Ovary (tissue), 9 donors: ENCODE results near the gene GPR68. TPM values are rescaled to one million over a fixed set of nuclear protein-coding genes. Genes with fewer than 3 reads are reported as not detected.

Source experiments
- DNase-seq, 5 donors: peaks; one replicate each; pipeline ENCODE4 v3.0.0-alpha.2; 2019 to 2020
- H3K27ac ChIP-seq, 2 donors: fragments of 200-600 bp; one replicate each; pipeline versions ENCODE4 v1.5.1 to v1.8.0; 2019 to 2022
- H3K27me3 ChIP-seq: fragments of 200-600 bp; one replicate; pipeline ENCODE4 v1.8.0; 2022
- H3K36me3 ChIP-seq: fragments of 200-600 bp; sonication (generic); one replicate; pipeline ENCODE4 v1.5.1; 2019
- H3K4me1 ChIP-seq: one replicate; pipeline ENCODE4 v1.8.1; 2013; ENCODE audit warnings: mild to moderate bottlenecking, moderate library complexity; ENCODE audit not compliant: insufficient read depth
- H3K4me3 ChIP-seq: fragments of 200-600 bp; sonication (generic); one replicate; pipeline ENCODE4 v1.5.1; 2017
- H3K9me3 ChIP-seq, 2 donors: fragments of 200-600 bp in 1 of 2; sonication (generic) in 1 of 2; one replicate each; pipeline versions ENCODE4 v1.5.1 to v1.8.1; 2013 to 2019; ENCODE audit warnings: mild to moderate bottlenecking in 1 of 2, moderate library complexity in 1 of 2
- EP300 ChIP-seq: sonication (generic); formaldehyde crosslinking; IDR thresholded peaks from one replicate; pipeline ENCODE4 v1.6.1; 2017; ENCODE audit warnings: antibody characterized with exemption
- POLR2A ChIP-seq: fragments of 450-650 bp; IDR thresholded peaks from one replicate; pipeline ENCODE4 v1.6.1; 2017; ENCODE audit warnings: antibody characterized with exemption, mild to moderate bottlenecking, moderate library complexity
- WGBS, 3 donors: extraction: QIAGEN DNeasy Blood & Tissue Kit in 1 of 3; methylation state at CpG; one replicate each; pipeline versions ENCODE4 v1.1.5 to v1.1.7; 2013 to 2017; 5-methylcytosine and 5-hydroxymethylcytosine counted together
- intact Hi-C, 4 donors: fragments of 100-400 bp; cut with DNase I; formaldehyde crosslinking; loops; one replicate each; pipeline versions ENCODE4 v1.11.0 to v1.15.1; 2022 to 2023
- polyA plus RNA-seq, 2 donors: library from polyadenylated mRNA; stranded (reverse); fragments of 200-250 nt in 1 of 2; fragments of 350-450 nt in 1 of 2; fragmentation: Illumina TruSeq in 1 of 2; extraction: RNeasy Lipid Tissue Mini Kit (QIAGEN cat#74804) in 1 of 2; gene quantifications; one replicate each; pipeline ENCODE4 v1.2.3, GENCODE V29; 2013 to 2014
- total RNA-seq, 7 donors: library from RNA; depleted of rRNA in 2 of 7; stranded (reverse); fragments of >200 nt in 2 of 7; fragmentation: NEBNext Ultra II Directional in 3 of 7; extraction: Animal tissue kit (Norgen Biotek cat#: 25700) in 3 of 7; gene quantifications; one replicate each; pipeline versions ENCODE4 v1.1.0 to v1.2.4, GENCODE V29; 2016 to 2023
- TF ChIP-seq, protein P1 (sequence below), 3 donors: fragments of 450-650 bp in 2 of 3; fragments of 200-600 bp in 1 of 3; IDR thresholded peaks; one replicate each; pipeline versions ENCODE4 v1.5.1 to v1.8.0; 2016 to 2022; ENCODE audit warnings: antibody characterized with exemption in 3 of 3, mild to moderate bottlenecking in 1 of 3
- donor health status: DM: no; HTN: no; CAD: no; lungs with moderate emphysema.
- donor health status: DM: no; HTN: no; CAD: no.
- donor health status: Bipolar disorder and iron deficiency.
- donor health status: DM: yes; HTN: yes; CAD: no.
- donor health status: DM: no; HTN: no; CAD: no.
- donor health status: DM: yes; HTN: yes; CAD: no.

Gene GPR68
- total and polyA plus RNA-seq, 9 donors, result 0.17 to 0.57 (median 0.36) TPM; not detected in 1

DNA sequence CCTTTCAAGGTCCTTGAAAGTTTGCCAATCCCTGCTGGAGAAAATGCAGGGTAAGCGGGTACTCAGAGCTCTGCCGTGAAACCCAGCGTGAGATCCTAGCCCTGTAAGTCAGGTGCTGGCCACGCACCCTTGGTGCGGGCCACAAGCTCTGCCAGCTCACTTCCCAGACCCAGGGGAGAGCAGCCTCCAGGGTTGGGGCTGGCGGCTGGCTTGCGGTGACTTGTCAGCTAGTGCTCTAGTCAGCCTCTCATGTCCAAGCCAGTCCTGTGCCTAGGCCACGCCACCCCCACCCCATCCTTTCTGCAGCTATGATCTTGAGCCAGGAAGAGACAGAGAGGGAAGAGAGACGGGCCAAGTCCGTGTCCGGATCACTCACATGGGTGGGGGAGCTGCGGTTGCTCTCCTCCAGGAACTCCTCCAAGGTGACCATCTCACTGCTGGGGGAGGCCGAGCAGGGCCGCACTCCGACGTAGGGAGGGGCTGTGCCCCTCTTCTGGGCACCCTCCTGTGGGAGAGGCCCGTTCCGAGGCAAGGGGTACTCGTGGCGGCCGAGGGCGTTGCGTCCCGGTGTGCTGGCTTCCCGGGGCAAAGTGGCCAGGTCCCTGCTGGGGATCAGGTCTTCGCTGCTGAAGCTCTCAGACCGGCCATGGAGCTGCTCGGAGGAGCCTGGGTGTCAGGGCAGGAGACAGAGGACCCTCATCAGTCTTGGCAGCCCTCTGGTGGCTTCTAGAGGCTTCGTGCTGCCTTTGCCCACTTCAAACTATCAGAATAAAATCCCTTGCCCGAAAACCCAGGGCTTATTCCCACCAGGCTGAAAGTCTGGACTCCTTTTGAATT, 33.3 kb upstream of the GPR68 start:
- peaks cover 2% of the 10 kb centered on the region for H3K4me1 ChIP-seq
- intact Hi-C loops, result loop anchor here in 1 of 4 donors (10.0 kb wide), 1 partner anchor 1333 kb away; no protein-coding TSS in a partner anchor
- no peaks in the 10 kb centered on the region for H3K9me3 ChIP-seq
- H3K4me3 ChIP-seq, result no peak overlapping the region
- 67 to 76% (median 69%) methylated on average over 12 to 30 of the region's 30 CpGs for WGBS, 3 donors
- H3K27ac ChIP-seq, result no peak overlapping the region
- TF ChIP-seq, protein P1, sequence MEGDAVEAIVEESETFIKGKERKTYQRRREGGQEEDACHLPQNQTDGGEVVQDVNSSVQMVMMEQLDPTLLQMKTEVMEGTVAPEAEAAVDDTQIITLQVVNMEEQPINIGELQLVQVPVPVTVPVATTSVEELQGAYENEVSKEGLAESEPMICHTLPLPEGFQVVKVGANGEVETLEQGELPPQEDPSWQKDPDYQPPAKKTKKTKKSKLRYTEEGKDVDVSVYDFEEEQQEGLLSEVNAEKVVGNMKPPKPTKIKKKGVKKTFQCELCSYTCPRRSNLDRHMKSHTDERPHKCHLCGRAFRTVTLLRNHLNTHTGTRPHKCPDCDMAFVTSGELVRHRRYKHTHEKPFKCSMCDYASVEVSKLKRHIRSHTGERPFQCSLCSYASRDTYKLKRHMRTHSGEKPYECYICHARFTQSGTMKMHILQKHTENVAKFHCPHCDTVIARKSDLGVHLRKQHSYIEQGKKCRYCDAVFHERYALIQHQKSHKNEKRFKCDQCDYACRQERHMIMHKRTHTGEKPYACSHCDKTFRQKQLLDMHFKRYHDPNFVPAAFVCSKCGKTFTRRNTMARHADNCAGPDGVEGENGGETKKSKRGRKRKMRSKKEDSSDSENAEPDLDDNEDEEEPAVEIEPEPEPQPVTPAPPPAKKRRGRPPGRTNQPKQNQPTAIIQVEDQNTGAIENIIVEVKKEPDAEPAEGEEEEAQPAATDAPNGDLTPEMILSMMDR (IDR thresholded peaks at IDR 0.05), result no peak
- TF ChIP-seq EP300, result no peak
- TF ChIP-seq POLR2A, result no peak
- no peaks in the 10 kb centered on the region for H3K27me3 ChIP-seq
- no peak for DNase-seq
- H3K36me3 ChIP-seq, result no peaks in the 10 kb centered on the region

DNA sequence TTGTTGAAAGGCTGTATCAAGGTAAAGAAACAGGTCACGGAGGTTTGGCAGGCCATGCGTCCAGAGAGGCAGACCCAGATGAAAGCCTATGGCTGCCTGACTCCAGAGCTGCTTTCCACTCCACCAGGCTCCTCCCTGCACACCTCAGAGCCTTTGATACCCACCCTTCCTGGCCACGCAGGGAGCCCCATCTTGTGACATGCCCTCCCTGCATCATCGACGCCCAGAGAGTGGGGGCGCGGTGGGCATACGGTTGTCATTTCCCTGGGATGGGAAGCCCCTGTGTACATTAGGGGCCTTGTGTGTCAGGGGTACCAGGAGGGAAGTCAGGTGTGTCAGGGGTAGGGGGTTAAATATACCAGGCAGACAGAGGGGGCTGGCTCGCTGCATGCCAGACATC, 30.3 kb upstream of the GPR68 start:
- no peak overlapping the region for H3K27ac ChIP-seq
- H3K36me3 ChIP-seq, result no peaks in the 10 kb centered on the region
- intact Hi-C loops, result loop anchor here in 1 of 4 donors (10.0 kb wide), 1 partner anchor 1330 kb away; no protein-coding TSS in a partner anchor
- WGBS, 3 donors, result 95 to 98% (median 95%) methylated on average over 9 of the region's 9 CpGs
- TF ChIP-seq POLR2A, result no peak
- TF ChIP-seq, protein P1 (IDR thresholded peaks at IDR 0.05), result no peak
- no peak overlapping the region for H3K4me3 ChIP-seq
- DNase-seq, result no peak
- no peaks in the 10 kb centered on the region for H3K9me3 ChIP-seq
- H3K27me3 ChIP-seq, result no peaks in the 10 kb centered on the region
- H3K4me1 ChIP-seq, result peaks cover 3% of the 10 kb centered on the region

DNA sequence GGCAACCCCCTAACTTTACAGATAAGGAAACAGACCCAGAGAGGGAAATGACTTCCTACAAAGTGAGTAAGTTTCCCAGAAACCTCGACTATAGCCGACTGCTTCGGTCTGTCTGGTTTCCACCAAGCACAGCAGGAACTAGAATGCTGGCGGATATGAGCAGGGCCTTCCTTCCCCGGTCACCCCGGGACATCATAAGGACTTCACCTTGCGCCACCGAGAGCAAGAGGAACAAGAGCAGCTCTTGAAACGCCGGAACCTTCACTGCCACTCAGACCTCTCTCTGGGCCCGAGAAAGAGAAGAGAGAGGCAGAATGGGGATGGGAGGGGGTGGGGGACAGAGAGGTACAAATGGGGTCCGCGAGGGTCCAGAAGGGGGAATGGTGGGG, 29.4 kb upstream of the GPR68 start:
- DNase-seq, result no peak
- no peaks in the 10 kb centered on the region for H3K27me3 ChIP-seq
- peaks cover 8% of the 10 kb centered on the region for H3K4me1 ChIP-seq
- intact Hi-C loops, result loop anchor here in 1 of 4 donors (10.0 kb wide), 1 partner anchor 1329 kb away; no protein-coding TSS in a partner anchor
- H3K4me3 ChIP-seq, result no peak overlapping the region
- no peaks in the 10 kb centered on the region for H3K36me3 ChIP-seq
- H3K27ac ChIP-seq, result no peak overlapping the region
- TF ChIP-seq, protein P1 (IDR thresholded peaks at IDR 0.05), result no peak
- H3K9me3 ChIP-seq, result no peaks in the 10 kb centered on the region
- 90 to 93% (median 93%) methylated on average over 13 of the region's 13 CpGs for WGBS, 3 donors

DNA sequence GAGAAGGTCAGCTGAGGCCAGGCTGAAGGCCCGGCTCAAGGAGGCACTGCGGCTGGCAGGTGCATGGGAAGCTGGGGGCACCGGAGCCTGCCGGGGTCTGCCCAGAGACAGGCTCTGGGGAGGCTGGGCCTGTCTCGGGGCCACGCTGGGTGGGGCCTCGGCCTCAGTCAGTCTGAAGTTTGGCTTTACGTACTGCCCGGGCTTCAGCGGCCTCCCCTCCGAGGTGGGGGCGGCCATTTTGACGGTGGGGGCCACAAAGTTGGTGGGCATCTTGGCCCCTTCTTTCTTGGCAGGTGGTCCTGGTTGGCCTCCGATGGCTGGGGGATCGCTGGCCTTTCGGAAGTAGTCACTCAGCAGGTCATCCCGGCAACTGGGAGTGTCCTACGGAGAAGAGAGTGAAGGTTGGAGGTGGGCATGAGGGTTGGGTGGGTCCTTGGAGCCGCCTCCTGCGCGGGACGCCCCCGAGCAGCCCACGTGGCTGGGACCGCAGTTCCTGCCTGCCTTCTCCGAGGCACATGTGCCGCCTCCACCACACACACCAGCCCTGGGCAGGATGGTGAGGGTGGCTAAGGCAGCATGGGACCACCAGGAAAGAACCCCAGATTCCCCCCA, 28.9 kb upstream of the GPR68 start:
- WGBS, 3 donors, result 93 to 94% (median 94%) methylated on average over 27 of the region's 27 CpGs
- peaks cover 8% of the 10 kb centered on the region for H3K4me1 ChIP-seq
- H3K4me3 ChIP-seq, result no peak overlapping the region
- no peaks in the 10 kb centered on the region for H3K27me3 ChIP-seq
- no peaks in the 10 kb centered on the region for H3K9me3 ChIP-seq
- no peak for TF ChIP-seq EP300
- no peak for TF ChIP-seq POLR2A
- TF ChIP-seq, protein P1 (IDR thresholded peaks at IDR 0.05), result no peak
- intact Hi-C loops, result loop anchor here in 1 of 4 donors (10.0 kb wide), 1 partner anchor 1329 kb away; no protein-coding TSS in a partner anchor
- no peak for DNase-seq
- H3K27ac ChIP-seq, result no peak overlapping the region
- no peaks in the 10 kb centered on the region for H3K36me3 ChIP-seq
